Activated CD4-positive, alpha-beta T cell treated with anti-CD3 and anti-CD28 coated beads, Interleukin-2, amount 10 ng/mL, durations not matched to agents 24 days and 14 days (primary cell): Measurements from ENCODE around the gene PRR14. TPM values are rescaled to one million over a fixed set of nuclear protein-coding genes. Genes with fewer than 3 reads are reported as not detected.

Source experiments
- DNase-seq: peaks from one replicate; pipeline ENCODE4 v3.0.0; 2022
- H3K27ac Mint-ChIP-seq: one replicate; pipeline ENCODE4 v1.8.0; 2022; ENCODE audit warnings: mild to moderate bottlenecking, mixed read lengths
- H3K27me3 Mint-ChIP-seq: one replicate; pipeline ENCODE4 v1.8.0; 2022; ENCODE audit warnings: mixed read lengths
- H3K36me3 Mint-ChIP-seq: one replicate; pipeline ENCODE4 v1.8.0; 2022; ENCODE audit warnings: low read depth, mild to moderate bottlenecking, mixed read lengths
- H3K4me1 Mint-ChIP-seq: one replicate; pipeline ENCODE4 v1.8.0; 2021; ENCODE audit warnings: mixed read lengths
- H3K4me3 Mint-ChIP-seq: one replicate; pipeline ENCODE4 v1.8.0; 2022; ENCODE audit warnings: mild to moderate bottlenecking, moderate library complexity, mixed read lengths
- H3K9me3 Mint-ChIP-seq: one replicate; pipeline ENCODE4 v1.8.0; 2021; ENCODE audit warnings: mixed read lengths
- intact Hi-C: fragments of 100-400 bp; cut with micrococcal nuclease; formaldehyde crosslinking; loops from one replicate; pipeline ENCODE4 v1.15.1; 2023
- total RNA-seq: library from RNA; stranded (reverse); gene quantifications from 2 replicates; pipeline ENCODE4 v1.2.3, GENCODE V29; 2022

Gene PRR14
- 82.2 and 86.7 TPM in 2 replicates for total RNA-seq

GRCh38 chr16:30650369-30651123, at the start of gene PRR14:
Gene PRR14 (plus strand): TSS chr16:30650960. CDS start chr16:30651646, 686 bp downstream.
- peaks cover 2% of the 10 kb centered on the region for H3K27me3 Mint-ChIP-seq
- DNase-seq: peak; percentile 99
- no peaks in the 10 kb centered on the region for H3K9me3 Mint-ChIP-seq
- H3K27ac Mint-ChIP-seq: peak within 1 kb of the TSS; percentile 92
- intact Hi-C loops: loop anchor here (1.0 to 10.0 kb wide), 11 partner anchors 8 to 1224 kb away; partner anchors contain the start of genes FBRS, FBXL19, HIRIP3 and INO80E
- peaks cover 28% of the 10 kb centered on the region for H3K36me3 Mint-ChIP-seq
- H3K4me1 Mint-ChIP-seq: peaks cover 28% of the 10 kb centered on the region
- H3K4me3 Mint-ChIP-seq: peak within 1 kb of the TSS; percentile 95

GRCh38 chr16:30601966-30602365, 48.8 kb upstream of the PRR14 start:
- Mint-ChIP-seq H3K4me1 (peaks cover 4% of the 10 kb centered on the region), H3K36me3 (peaks cover 38% of the 10 kb centered on the region), H3K9me3 (no peaks in the 10 kb centered on the region), H3K4me3 (no peak overlapping the region), H3K27me3 (no peaks in the 10 kb centered on the region), H3K27ac (no peak overlapping the region)
- no peak for DNase-seq
- intact Hi-C loops: no loop called here

- no peak for DNase-seq
- H3K4me3 Mint-ChIP-seq: no peak overlapping the region
- intact Hi-C loops: no loop called here
- H3K27ac Mint-ChIP-seq: no peak overlapping the region
- H3K4me1 Mint-ChIP-seq: peaks cover 8% of the 10 kb centered on the region
- no peaks in the 10 kb centered on the region for H3K27me3 Mint-ChIP-seq
- H3K36me3 Mint-ChIP-seq: peaks cover 43% of the 10 kb centered on the region
- no peaks in the 10 kb centered on the region for H3K9me3 Mint-ChIP-seq
These were observed 48.0 kb upstream of the PRR14 start for GRCh38 chr16:30602616-30603277.

- no peak overlapping the region for H3K4me3 Mint-ChIP-seq
- H3K27ac Mint-ChIP-seq: no peak overlapping the region
- intact Hi-C loops: no loop called here
- H3K36me3 Mint-ChIP-seq: peaks cover 51% of the 10 kb centered on the region
- no peaks in the 10 kb centered on the region for H3K9me3 Mint-ChIP-seq
- no peak for DNase-seq
- no peaks in the 10 kb centered on the region for H3K27me3 Mint-ChIP-seq
- H3K4me1 Mint-ChIP-seq: peaks cover 10% of the 10 kb centered on the region
These were observed 46.8 kb upstream of the PRR14 start for GRCh38 chr16:30603945-30604315.

GRCh38 chr16:30604316-30604947, 46.3 kb upstream of the PRR14 start:
- intact Hi-C loops: no loop called here
- H3K27ac Mint-ChIP-seq: no peak overlapping the region
- no peaks in the 10 kb centered on the region for H3K27me3 Mint-ChIP-seq
- H3K9me3 Mint-ChIP-seq: no peaks in the 10 kb centered on the region
- no peak overlapping the region for H3K4me3 Mint-ChIP-seq
- peaks cover 51% of the 10 kb centered on the region for H3K36me3 Mint-ChIP-seq
- no peak for DNase-seq
- H3K4me1 Mint-ChIP-seq: peaks cover 14% of the 10 kb centered on the region

- Mint-ChIP-seq H3K27me3 (no peaks in the 10 kb centered on the region), H3K9me3 (no peaks in the 10 kb centered on the region), H3K4me3 (no peak overlapping the region), H3K4me1 (peaks cover 15% of the 10 kb centered on the region), H3K36me3 (peaks cover 51% of the 10 kb centered on the region), H3K27ac (no peak overlapping the region)
- DNase-seq: no peak
- intact Hi-C loops: no loop called here
These were observed 45.6 kb upstream of the PRR14 start for GRCh38 chr16:30605158-30605557.

- H3K4me1 Mint-ChIP-seq: peaks cover 20% of the 10 kb centered on the region
- H3K27ac Mint-ChIP-seq: no peak overlapping the region
- H3K4me3 Mint-ChIP-seq: no peak overlapping the region
- DNase-seq: no peak
- no peaks in the 10 kb centered on the region for H3K27me3 Mint-ChIP-seq
- H3K36me3 Mint-ChIP-seq: peaks cover 48% of the 10 kb centered on the region
- intact Hi-C loops: no loop called here
- H3K9me3 Mint-ChIP-seq: no peaks in the 10 kb centered on the region
These were observed 44.8 kb upstream of the PRR14 start for GRCh38 chr16:30606004-30606403.

GRCh38 chr16:30609002-30609925, 41.5 kb upstream of the PRR14 start:
- H3K4me1 Mint-ChIP-seq: peaks cover 24% of the 10 kb centered on the region
- H3K36me3 Mint-ChIP-seq: peaks cover 35% of the 10 kb centered on the region
- H3K27me3 Mint-ChIP-seq: no peaks in the 10 kb centered on the region
- peak; percentile 87 for DNase-seq
- intact Hi-C loops: no loop called here
- peak overlapping the region; percentile 97 for H3K27ac Mint-ChIP-seq
- no peaks in the 10 kb centered on the region for H3K9me3 Mint-ChIP-seq
- peak overlapping the region; percentile 94 for H3K4me3 Mint-ChIP-seq

- Mint-ChIP-seq H3K27me3 (no peaks in the 10 kb centered on the region), H3K4me3 (peak within 1 kb of the TSS; percentile 94), H3K9me3 (no peaks in the 10 kb centered on the region), H3K27ac (peak within 1 kb of the TSS; percentile 97), H3K36me3 (peaks cover 26% of the 10 kb centered on the region), H3K4me1 (peaks cover 24% of the 10 kb centered on the region)
- intact Hi-C loops: loop anchor here (1.0 to 2.0 kb wide), 2 partner anchors 41 to 75 kb away; partner anchors contain the start of gene PRR14
- peak; percentile 99 for DNase-seq
These were observed 40.6 kb upstream of the PRR14 start, which contains the start of gene ZNF689 for GRCh38 chr16:30609926-30610839. Gene ZNF689 (minus strand): TSS chr16:30610389. CDS start chr16:30610041, 348 bp downstream.

GRCh38 chr16:30615358-30616091, 35.2 kb upstream of the PRR14 start:
- intact Hi-C loops: loop anchor here (5.0 kb wide), 1 partner anchor 183 kb away; the partner anchor contains the start of gene DCTPP1

GRCh38 chr16:30619202-30619601, 31.6 kb upstream of the PRR14 start:
- Mint-ChIP-seq H3K4me3 (no peak overlapping the region), H3K9me3 (no peaks in the 10 kb centered on the region), H3K27me3 (peaks cover 27% of the 10 kb centered on the region), H3K27ac (no peak overlapping the region), H3K36me3 (no peaks in the 10 kb centered on the region), H3K4me1 (peaks cover 5% of the 10 kb centered on the region)
- intact Hi-C loops: loop anchor here (5.0 kb wide), 1 partner anchor 187 kb away; the partner anchor contains the start of gene DCTPP1
- DNase-seq: no peak

More at GRCh38 chr16:30615358-30616091, 35.2 kb upstream of the PRR14 start:
- peak; percentile 92 for DNase-seq
- H3K9me3 Mint-ChIP-seq: no peaks in the 10 kb centered on the region
- H3K4me1 Mint-ChIP-seq: peaks cover 11% of the 10 kb centered on the region
- no peak overlapping the region for H3K27ac Mint-ChIP-seq
- no peak overlapping the region for H3K4me3 Mint-ChIP-seq
- peaks cover 16% of the 10 kb centered on the region for H3K27me3 Mint-ChIP-seq
- H3K36me3 Mint-ChIP-seq: no peaks in the 10 kb centered on the region

GRCh38 chr16:30619638-30620037, 31.1 kb upstream of the PRR14 start:
- no peak overlapping the region for H3K4me3 Mint-ChIP-seq
- H3K9me3 Mint-ChIP-seq: no peaks in the 10 kb centered on the region
- H3K27me3 Mint-ChIP-seq: peaks cover 27% of the 10 kb centered on the region
- peaks cover 5% of the 10 kb centered on the region for H3K4me1 Mint-ChIP-seq
- H3K36me3 Mint-ChIP-seq: no peaks in the 10 kb centered on the region
- intact Hi-C loops: loop anchor here (5.0 kb wide), 1 partner anchor 187 kb away; the partner anchor contains the start of gene DCTPP1
- no peak for DNase-seq
- no peak overlapping the region for H3K27ac Mint-ChIP-seq
